Heart left ventricle (tissue), 13 donors: ENCODE results near the gene GGT5.

Source experiments
- POLR2A ChIP-seq, 2 donors: fragments of 450-650 bp; IDR thresholded peaks; one replicate each; pipeline ENCODE4 v1.6.1; 2017; ENCODE audit warnings: antibody characterized with exemption in 2 of 2, mild to moderate bottlenecking in 2 of 2, moderate library complexity in 2 of 2
- TF ChIP-seq, protein P1 (sequence below), 12 donors: fragments of 200-600 bp; sonication (generic) in 4 of 12; IDR thresholded peaks; one replicate each; pipeline versions ENCODE4 v1.5.0 to v1.8.0; 2018 to 2022; ENCODE audit warnings: antibody characterized with exemption in 12 of 12, mild to moderate bottlenecking in 5 of 12
- donor health status: ischemic (EF 13 %, LVEDD 7.1; RV severe dilation, severe dysfunction).
- donor health status: DM: no; HTN: yes; CAD: no.
- donor health status: DM: no; HTN: no; CAD: no.
- donor health status: ischemic (EF 25% LVEDD 6.9; RV normal size, moderate dysfunction).
- donor health status: ischemic (EF 25% LVEDD 5.7; RV mildly dilated, moderate dysfunction).
- donor health status: ischemic (EF 35%, LVEDD 5.7; RV mildly dilated, moderate dysfunction).
- donor health status: nonischemic (EF 11% LVEDD 7.7; RV severe dilation, severe dysfunction).
- donor health status: DM: yes; HTN: yes; CAD: no.
- donor health status: PGD.
- donor health status: ischemic (EF 29% LVEDD 5.4; RV normal size, mild dysfunction).
- donor health status: nonischemic (EF 23%, LVEDD 6.1; RV moderate dilation, normal function).

DNA sequence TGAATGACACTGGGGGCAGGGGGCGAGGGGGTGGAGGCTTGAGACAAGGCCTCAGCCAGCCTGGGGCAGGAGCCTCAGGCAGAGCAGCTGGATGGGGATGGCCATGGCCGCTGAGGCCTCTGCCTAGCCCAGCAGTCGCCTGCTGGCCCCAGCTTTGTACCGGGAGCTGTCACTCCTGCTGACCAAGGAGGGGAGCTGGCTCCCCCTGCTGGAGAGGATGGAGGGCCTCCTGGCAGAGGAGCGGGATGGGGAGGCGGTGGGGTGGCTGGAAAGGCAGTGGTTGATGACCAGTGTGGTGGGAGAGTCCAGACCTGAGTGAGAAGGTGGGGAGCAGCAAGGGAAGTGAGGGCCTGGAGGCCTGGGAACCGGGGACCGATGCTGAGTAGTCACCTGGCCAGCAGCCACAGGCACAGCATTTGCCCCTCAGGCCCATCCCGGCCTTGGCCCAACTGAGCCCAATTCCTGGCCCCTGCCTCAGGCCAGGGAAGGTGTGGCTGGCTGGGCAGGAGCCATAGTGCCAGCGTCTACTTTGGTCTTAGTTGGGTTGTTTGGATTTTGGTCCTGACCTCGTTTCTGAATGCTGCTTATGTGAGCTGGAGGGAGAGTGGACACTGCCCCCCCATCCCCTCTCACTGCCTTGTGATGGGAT is 69.6 kb downstream of the GGT5 start:
- TF ChIP-seq, protein P1, sequence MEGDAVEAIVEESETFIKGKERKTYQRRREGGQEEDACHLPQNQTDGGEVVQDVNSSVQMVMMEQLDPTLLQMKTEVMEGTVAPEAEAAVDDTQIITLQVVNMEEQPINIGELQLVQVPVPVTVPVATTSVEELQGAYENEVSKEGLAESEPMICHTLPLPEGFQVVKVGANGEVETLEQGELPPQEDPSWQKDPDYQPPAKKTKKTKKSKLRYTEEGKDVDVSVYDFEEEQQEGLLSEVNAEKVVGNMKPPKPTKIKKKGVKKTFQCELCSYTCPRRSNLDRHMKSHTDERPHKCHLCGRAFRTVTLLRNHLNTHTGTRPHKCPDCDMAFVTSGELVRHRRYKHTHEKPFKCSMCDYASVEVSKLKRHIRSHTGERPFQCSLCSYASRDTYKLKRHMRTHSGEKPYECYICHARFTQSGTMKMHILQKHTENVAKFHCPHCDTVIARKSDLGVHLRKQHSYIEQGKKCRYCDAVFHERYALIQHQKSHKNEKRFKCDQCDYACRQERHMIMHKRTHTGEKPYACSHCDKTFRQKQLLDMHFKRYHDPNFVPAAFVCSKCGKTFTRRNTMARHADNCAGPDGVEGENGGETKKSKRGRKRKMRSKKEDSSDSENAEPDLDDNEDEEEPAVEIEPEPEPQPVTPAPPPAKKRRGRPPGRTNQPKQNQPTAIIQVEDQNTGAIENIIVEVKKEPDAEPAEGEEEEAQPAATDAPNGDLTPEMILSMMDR (IDR thresholded peaks at IDR 0.05): peak; percentile 80 to 94 (median 88)
- TF ChIP-seq POLR2A (IDR thresholded peaks at IDR 0.05): no peak
